Effector memory CD4-positive, alpha-beta T cell (primary cell): ENCODE measurements around the gene PAFAH2.
A peak's percentile ranks its signal among the peaks of the same experiment; 100 is the strongest.

Experiments used
- DNase-seq, 3 donors: peaks; one replicate each; pipeline ENCODE4 v3.0.0-alpha.2; 2020
- H3K27ac ChIP-seq: 2 replicates; pipeline ENCODE4 v1.7.0; 2013; ENCODE audit warnings: mild to moderate bottlenecking, low read length, moderate library complexity; ENCODE audit not compliant: insufficient read depth, poor library complexity, severe bottlenecking
- H3K27me3 ChIP-seq: replicated peaks from 2 replicates; pipeline ENCODE4 v1.7.0; 2013; ENCODE audit warnings: mild to moderate bottlenecking, low read length; ENCODE audit not compliant: insufficient read depth, control insufficient read depth, poor library complexity, severe bottlenecking
- H3K36me3 ChIP-seq: 2 replicates; pipeline ENCODE4 v1.7.0; 2013; ENCODE audit warnings: mild to moderate bottlenecking, low read length, moderate library complexity; ENCODE audit not compliant: control insufficient read depth, insufficient read depth
- H3K4me1 ChIP-seq: 2 replicates; pipeline ENCODE4 v1.7.0; 2013; ENCODE audit warnings: low read length, mild to moderate bottlenecking; ENCODE audit not compliant: control insufficient read depth, insufficient read depth, poor library complexity, severe bottlenecking
- H3K4me3 ChIP-seq: 2 replicates; pipeline ENCODE4 v1.7.0; 2013; ENCODE audit warnings: low read length, low read depth, mild to moderate bottlenecking; ENCODE audit not compliant: insufficient read depth, poor library complexity, severe bottlenecking
- H3K9me3 ChIP-seq: 2 replicates; pipeline ENCODE4 v1.7.0; 2013; ENCODE audit warnings: mild to moderate bottlenecking, low read length, moderate library complexity; ENCODE audit not compliant: control insufficient read depth

Gene PAFAH2

GRCh38 chr1:25985670-25986069 lies 12.2 kb downstream of the PAFAH2 start:
- DNase-seq: no peak
- Histone ChIP-seq H3K27ac (no peak overlapping the region), H3K4me1 (peaks cover 5% of the 10 kb centered on the region), H3K36me3 (peaks cover 37% of the 10 kb centered on the region), H3K27me3 (no peaks in the 10 kb centered on the region), H3K4me3 (no peak overlapping the region), H3K9me3 (no peaks in the 10 kb centered on the region)

- Histone ChIP-seq H3K4me3 (no peak overlapping the region), H3K36me3 (peaks cover 38% of the 10 kb centered on the region), H3K27ac (no peak overlapping the region), H3K27me3 (no peaks in the 10 kb centered on the region), H3K9me3 (no peaks in the 10 kb centered on the region), H3K4me1 (peaks cover 3% of the 10 kb centered on the region)
- DNase-seq: no peak
Observed at GRCh38 chr1:25985171-25985570, 12.7 kb downstream of the PAFAH2 start.

DNA sequence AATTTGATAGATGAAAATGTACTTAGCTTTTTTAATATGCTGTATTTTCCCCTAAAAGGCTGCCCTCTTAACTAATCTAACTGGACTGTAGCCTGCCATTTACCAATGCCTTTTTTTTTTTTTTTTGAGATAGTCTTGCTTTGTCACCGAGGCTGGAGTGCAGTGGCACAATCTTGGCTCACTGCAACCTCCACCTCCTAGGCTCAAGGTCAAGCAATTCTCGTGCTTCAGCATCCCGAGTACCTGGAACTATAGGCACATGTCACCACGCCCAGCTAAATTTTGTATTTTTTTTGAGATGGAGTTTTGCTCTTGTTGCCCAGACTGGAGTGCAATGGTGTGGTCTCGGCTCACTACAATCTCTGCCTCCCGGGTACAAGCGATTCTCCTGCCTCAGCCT lies 18.7 kb downstream of the PAFAH2 start:
- no peak for DNase-seq
- H3K4me1 ChIP-seq: no peaks in the 10 kb centered on the region
- no peak overlapping the region for H3K27ac ChIP-seq
- no peaks in the 10 kb centered on the region for H3K27me3 ChIP-seq
- H3K9me3 ChIP-seq: no peaks in the 10 kb centered on the region
- peaks cover 58% of the 10 kb centered on the region for H3K36me3 ChIP-seq
- H3K4me3 ChIP-seq: no peak overlapping the region

- Histone ChIP-seq H3K27me3 (no peaks in the 10 kb centered on the region), H3K4me3 (no peak overlapping the region), H3K9me3 (no peaks in the 10 kb centered on the region), H3K4me1 (no peaks in the 10 kb centered on the region), H3K27ac (no peak overlapping the region), H3K36me3 (peaks cover 58% of the 10 kb centered on the region)
- DNase-seq: no peak
Observed at GRCh38 chr1:25978403-25978802, 19.5 kb downstream of the PAFAH2 start.

DNA sequence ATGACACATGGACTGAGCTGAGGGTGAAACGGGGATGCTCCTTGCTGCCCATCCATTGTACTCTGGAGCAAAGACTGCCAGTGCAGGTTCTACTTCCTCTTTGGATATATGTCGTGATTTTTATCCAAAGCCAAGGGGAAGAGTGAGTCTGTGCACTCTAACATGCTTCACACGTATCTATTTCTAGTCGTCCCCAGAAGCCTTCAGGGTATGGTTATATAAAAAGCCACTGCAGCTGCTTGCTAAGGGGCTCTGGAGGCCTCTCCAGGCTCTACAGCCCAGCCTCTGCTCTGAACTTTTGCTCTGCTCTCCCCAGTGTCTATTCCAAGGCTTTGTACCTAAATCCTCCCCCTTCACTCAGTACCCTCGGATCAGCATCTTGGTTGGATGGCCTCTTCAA lies 20.1 kb downstream of the PAFAH2 start:
- no peaks in the 10 kb centered on the region for H3K27me3 ChIP-seq
- no peak for DNase-seq
- no peaks in the 10 kb centered on the region for H3K4me1 ChIP-seq
- no peak overlapping the region for H3K4me3 ChIP-seq
- peaks cover 53% of the 10 kb centered on the region for H3K36me3 ChIP-seq
- no peak overlapping the region for H3K27ac ChIP-seq
- H3K9me3 ChIP-seq: no peaks in the 10 kb centered on the region

- Histone ChIP-seq H3K4me1 (peaks cover 12% of the 10 kb centered on the region), H3K27ac (no peak overlapping the region), H3K4me3 (no peak overlapping the region), H3K27me3 (no peaks in the 10 kb centered on the region), H3K9me3 (no peaks in the 10 kb centered on the region), H3K36me3 (peaks cover 31% of the 10 kb centered on the region)
- DNase-seq: no peak
Observed at GRCh38 chr1:25973610-25974321, 24.1 kb downstream of the PAFAH2 start.

DNA sequence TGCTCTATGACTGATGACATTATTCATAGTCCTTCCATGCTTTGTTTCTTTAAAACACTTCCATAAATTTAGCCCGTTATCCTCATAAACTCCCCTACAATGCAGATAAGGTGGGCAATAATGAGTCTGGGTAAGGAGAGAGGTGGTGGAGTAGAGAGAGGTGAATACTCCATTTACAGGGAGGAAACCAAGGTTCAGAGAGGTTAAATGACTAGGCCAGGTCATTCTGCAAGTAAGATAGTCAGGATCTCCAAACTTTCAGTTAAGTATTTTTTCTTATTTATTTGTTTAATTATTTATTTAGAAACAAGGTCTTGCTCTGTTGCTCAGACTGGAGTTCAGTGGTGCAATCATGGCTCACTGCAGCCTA lies 26.1 kb downstream of the PAFAH2 start:
- Histone ChIP-seq H3K27ac (peak overlapping the region; percentile 23), H3K36me3 (peaks cover 23% of the 10 kb centered on the region), H3K9me3 (no peaks in the 10 kb centered on the region), H3K4me1 (peaks cover 12% of the 10 kb centered on the region), H3K4me3 (peak overlapping the region; percentile 3), H3K27me3 (no peaks in the 10 kb centered on the region)
- DNase-seq: no peak

- H3K27me3 ChIP-seq: no peaks in the 10 kb centered on the region
- peak overlapping the region; percentile 23 for H3K27ac ChIP-seq
- no peaks in the 10 kb centered on the region for H3K9me3 ChIP-seq
- H3K4me1 ChIP-seq: peaks cover 12% of the 10 kb centered on the region
- peak overlapping the region; percentile 3 for H3K4me3 ChIP-seq
- H3K36me3 ChIP-seq: peaks cover 21% of the 10 kb centered on the region
- DNase-seq: no peak
Observed at GRCh38 chr1:25971066-25971810, 26.6 kb downstream of the PAFAH2 start.

DNA sequence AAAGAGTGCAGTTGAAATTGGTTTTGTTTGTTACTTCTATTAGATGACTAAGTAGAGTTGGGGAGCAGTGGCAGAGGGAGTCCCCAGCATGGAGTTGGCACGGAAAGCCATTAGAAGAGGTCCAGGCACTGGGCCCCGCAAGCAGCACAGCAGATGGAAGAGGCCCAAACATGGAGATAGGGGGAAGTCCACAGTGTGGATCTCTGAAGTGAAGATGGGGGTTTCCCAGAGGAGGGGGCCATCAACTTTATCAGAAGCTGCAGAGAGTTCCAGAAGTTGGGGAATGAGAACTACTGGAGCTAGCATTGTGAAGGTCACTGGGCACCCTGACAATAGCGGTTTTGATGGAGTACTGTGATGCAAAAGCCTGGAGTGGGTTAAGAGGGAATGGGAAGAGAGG lies 30.6 kb downstream of the PAFAH2 start:
- Histone ChIP-seq H3K9me3 (no peaks in the 10 kb centered on the region), H3K4me1 (peaks cover 11% of the 10 kb centered on the region), H3K27ac (no peak overlapping the region), H3K27me3 (no peaks in the 10 kb centered on the region), H3K36me3 (peaks cover 13% of the 10 kb centered on the region), H3K4me3 (no peak overlapping the region)
- DNase-seq: no peak

GRCh38 chr1:25959611-25960010 lies 38.3 kb downstream of the PAFAH2 start:
- no peak overlapping the region for H3K4me3 ChIP-seq
- no peak for DNase-seq
- peaks cover 21% of the 10 kb centered on the region for H3K36me3 ChIP-seq
- no peaks in the 10 kb centered on the region for H3K27me3 ChIP-seq
- no peaks in the 10 kb centered on the region for H3K4me1 ChIP-seq
- H3K27ac ChIP-seq: no peak overlapping the region
- no peaks in the 10 kb centered on the region for H3K9me3 ChIP-seq
